GM10248 (cell line): ENCODE measurements around the gene KHDRBS2.

Source experiments
- CTCF ChIA-PET: fragments of 300-600 bp; sonication (Branson Sonifier 250); formaldehyde crosslinking; extraction: SDS; loops from one replicate; lab custom pipeline; 2021; ENCODE audit warnings: antibody characterized with exemption; lab: Yijun Ruan, JAX
- POLR2A ChIA-PET: fragments of 350-650 bp; sonication (Branson Sonifier 250); formaldehyde crosslinking; extraction: SDS; loops from one replicate; lab custom pipeline; 2020; ENCODE audit warnings: antibody characterized with exemption; lab: Yijun Ruan, JAX
- DNase-seq: peaks from one replicate; pipeline ENCODE4 v3.0.0; 2012; ENCODE audit errors: extremely low spot score
- TF ChIP-seq, protein P1 (sequence below): IDR thresholded peaks from 2 replicates; pipeline ENCODE4 v1.5.1; 2012; ENCODE audit warnings: mild to moderate bottlenecking, low read depth; ENCODE audit errors: extremely low read depth, missing control alignments, control extremely low read depth

KHDRBS2 gene

DNA sequence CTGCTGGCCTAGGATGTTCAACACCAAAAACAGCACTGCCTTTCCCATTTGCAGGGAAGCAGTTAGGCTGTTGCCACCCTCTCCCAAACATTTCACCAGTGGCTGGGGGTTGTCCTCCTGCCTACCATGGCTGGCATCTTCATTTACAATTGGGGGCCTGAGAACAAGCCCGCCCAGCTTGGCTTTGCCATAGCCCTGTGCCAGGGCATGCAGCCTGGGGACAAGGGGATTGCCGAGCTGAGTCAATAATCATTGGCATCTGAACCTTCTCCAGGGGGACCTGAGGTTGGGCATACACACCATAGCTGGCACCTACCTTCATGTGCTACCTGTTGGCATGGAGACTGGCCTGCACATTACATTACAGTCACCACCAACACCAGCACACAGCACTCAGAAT is 345.1 kb downstream of the KHDRBS2 start:
- ChIA-PET CTCF (interaction anchor here (1.1 kb wide), 1 partner anchor 20 kb away, joined by 3 read pairs; no protein-coding TSS in a partner anchor), POLR2A (no interaction called here)
- TF ChIP-seq, protein P1, sequence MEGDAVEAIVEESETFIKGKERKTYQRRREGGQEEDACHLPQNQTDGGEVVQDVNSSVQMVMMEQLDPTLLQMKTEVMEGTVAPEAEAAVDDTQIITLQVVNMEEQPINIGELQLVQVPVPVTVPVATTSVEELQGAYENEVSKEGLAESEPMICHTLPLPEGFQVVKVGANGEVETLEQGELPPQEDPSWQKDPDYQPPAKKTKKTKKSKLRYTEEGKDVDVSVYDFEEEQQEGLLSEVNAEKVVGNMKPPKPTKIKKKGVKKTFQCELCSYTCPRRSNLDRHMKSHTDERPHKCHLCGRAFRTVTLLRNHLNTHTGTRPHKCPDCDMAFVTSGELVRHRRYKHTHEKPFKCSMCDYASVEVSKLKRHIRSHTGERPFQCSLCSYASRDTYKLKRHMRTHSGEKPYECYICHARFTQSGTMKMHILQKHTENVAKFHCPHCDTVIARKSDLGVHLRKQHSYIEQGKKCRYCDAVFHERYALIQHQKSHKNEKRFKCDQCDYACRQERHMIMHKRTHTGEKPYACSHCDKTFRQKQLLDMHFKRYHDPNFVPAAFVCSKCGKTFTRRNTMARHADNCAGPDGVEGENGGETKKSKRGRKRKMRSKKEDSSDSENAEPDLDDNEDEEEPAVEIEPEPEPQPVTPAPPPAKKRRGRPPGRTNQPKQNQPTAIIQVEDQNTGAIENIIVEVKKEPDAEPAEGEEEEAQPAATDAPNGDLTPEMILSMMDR, result no peak

DNA sequence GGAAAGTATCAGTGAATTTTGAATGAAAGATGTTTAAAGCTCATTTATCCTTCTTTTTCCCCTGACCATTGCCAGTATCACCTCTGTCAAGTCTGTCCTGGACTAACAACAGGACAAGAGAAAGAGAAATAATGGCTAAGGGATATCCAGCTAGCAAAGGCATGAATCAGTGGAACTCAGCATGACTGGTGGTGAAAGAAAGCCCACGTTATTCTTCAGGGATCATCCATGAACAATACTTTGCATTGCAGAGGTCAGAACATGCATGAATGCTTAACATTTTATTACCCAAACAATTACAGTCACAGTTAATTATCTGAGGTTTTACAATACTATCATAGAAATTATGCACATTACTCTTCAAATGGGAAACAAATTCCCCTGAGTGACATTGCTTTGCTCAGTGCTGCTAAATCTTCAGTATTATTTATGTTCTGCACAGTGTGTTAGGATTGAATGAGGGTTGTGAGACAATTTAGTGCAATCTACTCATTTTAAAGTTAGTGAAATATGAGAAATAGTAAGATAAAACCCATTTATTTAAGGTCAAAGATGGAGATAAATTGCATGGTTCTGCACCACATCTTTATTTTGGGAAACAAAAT is 350.7 kb downstream of the KHDRBS2 start:
- TF ChIP-seq, protein P1, result no peak
- DNase-seq, result no peak
- ChIA-PET CTCF (interaction anchor here (1.5 kb wide), 1 partner anchor 16 kb away, joined by 3 read pairs; no protein-coding TSS in a partner anchor), POLR2A (no interaction called here)

More for the DNA sequence above, 345.1 kb downstream of the KHDRBS2 start:
- no peak for DNase-seq

DNA sequence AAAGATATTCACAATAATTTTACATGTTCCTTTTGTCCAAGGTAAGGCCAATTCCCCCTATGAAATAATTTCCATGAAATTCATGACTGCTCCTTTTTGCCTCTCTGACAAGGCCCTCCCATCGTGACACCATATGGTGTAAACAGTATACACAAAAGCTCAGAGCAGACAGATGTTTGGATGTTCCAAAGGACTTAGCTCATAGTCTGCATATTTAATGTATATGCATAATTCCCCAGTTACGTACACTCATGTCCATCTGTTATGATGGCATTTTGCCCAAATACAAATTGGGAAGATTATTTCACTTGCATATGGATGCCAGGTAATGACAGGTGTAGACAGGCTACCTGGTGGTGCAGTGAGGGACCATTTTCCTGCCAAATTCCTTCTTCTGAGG is 376.5 kb downstream of the KHDRBS2 start:
- CTCF ChIA-PET, result no interaction called here
- DNase-seq, result no peak
- POLR2A ChIA-PET, result no interaction called here
- TF ChIP-seq, protein P1, result no peak

DNA sequence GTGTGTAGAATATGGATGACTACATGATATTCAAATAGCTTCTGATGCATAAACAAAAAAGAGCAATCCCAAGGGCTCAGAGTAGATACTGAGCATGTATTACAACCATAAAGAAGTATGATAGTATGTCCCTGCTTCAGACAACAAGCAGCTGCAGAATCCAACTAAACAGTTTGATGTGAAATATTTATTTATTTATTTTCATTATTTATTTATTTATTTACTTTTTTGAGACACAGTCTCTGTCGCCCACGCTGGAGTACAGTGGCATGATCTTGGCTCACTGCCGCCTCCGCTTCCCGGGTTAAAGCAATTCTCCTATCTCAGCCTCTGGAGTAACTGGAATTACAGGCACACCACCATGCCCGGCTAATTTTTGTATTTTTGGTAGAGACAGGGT is 384.3 kb downstream of the KHDRBS2 start:
- ChIA-PET CTCF (interaction anchor here (1.0 kb wide), 1 partner anchor 59 kb away, joined by 3 read pairs; no protein-coding TSS in a partner anchor), POLR2A (no interaction called here)
- DNase-seq, result no peak
- TF ChIP-seq, protein P1, result no peak

DNA sequence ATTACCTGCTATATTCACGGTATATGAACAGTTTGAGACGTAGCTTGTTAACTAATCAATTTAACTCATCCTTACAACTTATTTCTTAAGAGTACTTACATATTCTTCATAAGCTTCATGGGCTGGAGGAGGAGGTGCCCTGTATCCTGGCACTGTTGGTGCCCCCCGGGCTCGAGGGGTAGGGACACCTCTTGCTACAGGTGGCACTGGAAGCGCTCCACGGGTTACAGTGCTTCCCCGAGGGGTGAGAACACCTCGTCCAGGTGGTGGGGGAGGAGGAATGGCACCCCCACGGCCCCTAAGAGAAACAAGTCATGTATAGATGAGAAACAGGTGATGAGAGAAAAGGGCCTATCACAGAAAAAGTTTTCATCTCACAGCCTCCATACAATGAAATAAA is 391.5 kb downstream of the KHDRBS2 start:
- TF ChIP-seq, protein P1, result no peak
- no peak for DNase-seq
- ChIA-PET POLR2A (no interaction called here), CTCF (no interaction called here)

DNA sequence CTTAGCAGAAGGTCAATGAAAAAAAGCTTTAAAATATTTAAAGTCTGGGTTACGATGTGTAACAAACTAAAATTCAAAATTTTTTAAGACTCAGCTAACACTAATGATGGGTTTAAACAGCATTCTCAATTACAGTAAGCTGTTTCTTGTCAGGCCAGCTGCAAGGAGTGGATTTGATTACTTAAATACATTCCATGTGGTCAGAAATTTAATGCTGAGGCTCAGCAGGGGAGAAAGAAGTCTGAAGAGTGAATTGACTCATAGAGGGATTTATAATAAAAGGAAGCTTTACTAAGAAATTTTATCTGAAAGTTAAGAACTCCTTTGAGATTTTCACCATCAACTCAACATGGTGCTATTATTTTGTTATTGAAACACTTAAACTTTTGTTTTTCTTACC is 398.6 kb downstream of the KHDRBS2 start:
- POLR2A ChIA-PET, result no interaction called here
- CTCF ChIA-PET, result interaction anchor here (1.1 kb wide), 1 partner anchor 9 kb away, joined by 5 read pairs; no protein-coding TSS in a partner anchor
- no peak for DNase-seq
- TF ChIP-seq, protein P1, result no peak
